T-helper 2 cell treated with Interferon-gamma antibody and Interleukin-4, amounts not matched to agents 100 ng/mL and 5 ng/mL, for 36 hours (primary cell): ENCODE measurements around the gene OSGIN1. TPM values are rescaled to one million over a fixed set of nuclear protein-coding genes. Genes with fewer than 3 reads are reported as not detected.

Experiments used
- intact Hi-C: fragments of 100-400 bp; cut with micrococcal nuclease; formaldehyde crosslinking; loops from one replicate; pipeline ENCODE4 v1.15.1; 2023
- total RNA-seq: library from RNA; stranded (reverse); gene quantifications from 2 replicates; pipeline ENCODE4 v1.2.3, GENCODE V29; 2022

The OSGIN1 gene
- total RNA-seq, 1 donor from 2014 or later, result 0.89 TPM

DNA sequence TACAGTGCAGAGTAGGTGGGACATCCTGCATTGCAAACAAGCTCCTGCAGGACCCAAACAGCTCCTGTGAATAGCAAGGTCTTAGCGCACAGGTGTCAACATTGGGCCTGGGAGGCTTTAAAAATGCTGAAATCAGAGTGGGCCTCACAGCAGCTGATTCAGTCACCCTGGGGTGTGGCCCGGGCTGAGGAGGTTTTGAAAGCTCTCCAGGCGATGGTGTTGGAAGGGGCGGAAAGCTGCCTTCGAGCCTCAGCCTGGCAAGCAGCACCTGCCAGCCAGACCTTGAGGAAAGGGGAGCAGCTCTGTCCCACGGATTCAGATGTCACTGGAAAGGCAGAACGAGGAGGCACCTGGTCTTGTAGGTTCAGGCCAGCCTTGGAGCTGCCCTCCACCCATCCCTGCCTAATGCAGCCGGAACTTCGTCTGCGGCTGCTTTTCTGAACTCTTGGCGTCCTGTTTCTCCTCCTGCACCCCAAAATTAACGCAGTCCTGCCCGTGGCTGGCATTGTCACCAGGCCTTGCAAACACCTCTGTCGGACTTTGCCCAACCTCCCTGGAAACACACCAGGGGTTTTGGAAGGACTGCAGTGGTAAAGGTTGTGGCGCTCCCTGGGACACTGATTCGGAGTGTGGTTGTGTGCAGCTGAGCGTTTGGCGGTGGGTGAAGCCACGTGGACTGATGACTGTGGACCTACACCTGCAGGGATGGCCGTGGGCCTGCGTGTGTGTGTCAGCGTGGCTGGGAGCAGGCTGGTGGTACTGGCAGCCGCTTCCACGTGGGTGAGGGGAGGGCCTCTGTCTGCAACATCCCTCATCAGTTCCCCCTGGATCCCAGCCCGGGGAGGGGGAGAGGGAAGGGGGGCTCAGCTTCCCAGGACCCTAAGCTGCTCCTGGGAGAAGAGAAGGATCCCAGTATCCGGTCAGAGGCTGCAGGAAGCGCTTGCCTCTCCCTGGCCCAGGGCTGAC is 18.4 kb downstream of the OSGIN1 start:
- intact Hi-C loops, result no loop called here

DNA sequence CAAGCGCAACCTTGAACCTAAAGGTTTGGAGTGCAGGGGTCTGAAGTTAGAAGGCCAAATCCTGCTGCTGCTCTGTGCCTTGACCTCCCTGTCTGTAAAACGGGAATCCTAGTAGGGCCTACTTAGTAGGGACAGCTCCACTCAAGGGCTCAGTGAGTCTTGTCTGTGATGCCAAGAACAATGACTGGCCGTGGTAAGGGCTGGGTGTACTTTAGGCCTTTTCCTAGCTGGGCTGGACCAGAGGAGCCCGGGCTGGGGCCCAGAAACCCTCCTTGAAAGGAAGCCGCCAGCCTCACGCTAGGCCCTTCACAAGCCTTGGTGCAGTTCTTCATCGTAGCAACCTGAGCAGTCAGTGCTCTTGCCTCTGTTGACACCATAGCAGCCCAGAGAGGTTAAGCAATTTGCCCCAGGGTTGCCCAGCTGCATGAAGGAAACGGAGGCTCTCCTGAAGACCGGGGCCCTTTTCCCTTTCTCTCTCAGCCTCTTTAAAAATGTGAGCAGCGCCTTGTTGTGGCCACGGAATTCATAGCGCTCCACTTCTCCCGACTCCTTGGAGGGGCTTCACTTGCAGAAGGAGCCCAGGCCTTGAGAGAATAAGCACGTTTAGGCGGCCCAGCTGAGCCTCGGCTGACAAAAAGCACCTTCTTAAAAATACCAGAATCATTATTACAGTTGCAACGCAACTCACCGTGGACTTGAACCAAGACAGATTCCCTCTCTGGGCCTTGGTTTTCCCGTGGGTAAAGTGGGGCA is 19.4 kb downstream of the OSGIN1 start:
- intact Hi-C loops, result no loop called here

DNA sequence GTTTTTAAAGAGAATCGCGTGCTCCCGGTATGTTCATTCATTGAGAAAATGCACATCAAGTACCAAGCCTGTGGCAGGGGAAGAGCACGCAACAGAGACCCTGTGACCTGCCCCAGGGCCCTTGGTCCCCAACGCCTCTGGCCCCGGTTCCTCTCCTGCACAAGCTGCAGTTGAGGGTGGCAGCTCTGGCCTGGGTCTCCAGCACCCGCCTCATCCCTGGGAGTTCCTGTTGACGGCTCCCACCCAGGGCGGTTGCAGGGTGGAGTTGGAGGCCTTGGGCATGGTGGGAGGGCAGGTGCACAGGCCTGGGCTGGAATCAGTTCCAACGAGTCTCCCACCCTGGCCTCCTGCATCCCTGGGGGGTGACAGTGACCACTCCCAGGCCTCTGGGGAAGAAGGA is 20.0 kb downstream of the OSGIN1 start:
- intact Hi-C loops, result no loop called here

DNA sequence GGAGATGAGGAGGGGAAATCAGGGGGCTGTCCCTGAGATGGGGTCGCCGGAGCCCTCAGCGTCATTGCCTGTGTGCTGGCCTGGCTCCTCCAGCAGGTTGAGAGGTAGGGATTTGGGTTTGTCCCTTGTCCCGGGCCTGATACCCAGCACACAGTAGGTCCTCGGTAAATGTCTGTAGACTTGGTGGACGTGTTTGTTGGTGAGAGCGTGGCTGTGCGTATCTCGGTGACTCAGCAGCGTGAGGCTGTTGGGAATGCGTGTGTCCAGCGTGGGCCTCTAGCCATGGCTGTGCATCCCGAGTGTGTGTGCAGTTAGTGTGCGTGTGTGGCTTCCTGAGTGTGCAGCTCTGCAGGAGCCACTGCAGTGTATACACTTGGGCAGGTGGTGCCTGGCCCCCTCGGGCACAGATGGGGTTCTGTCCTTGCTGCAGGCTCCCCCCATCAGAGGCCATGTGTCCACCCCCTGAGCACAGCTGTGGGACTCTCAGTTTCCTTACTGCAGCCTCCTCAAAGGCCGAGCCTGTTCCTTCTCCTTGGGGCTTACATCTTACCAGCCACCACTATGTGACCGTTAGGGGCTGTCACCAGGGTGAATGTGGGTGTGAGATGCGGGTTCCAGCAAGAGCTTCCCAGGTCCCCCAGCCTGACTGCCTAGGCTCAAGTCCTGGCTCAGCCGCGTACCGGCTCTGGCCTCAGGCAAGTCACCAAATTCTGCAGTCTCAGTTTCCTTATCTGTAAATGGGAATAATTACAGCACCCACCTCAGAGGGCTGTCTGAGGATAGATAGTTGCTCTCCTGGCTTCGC is 20.7 kb downstream of the OSGIN1 start:
- intact Hi-C loops, result no loop called here

DNA sequence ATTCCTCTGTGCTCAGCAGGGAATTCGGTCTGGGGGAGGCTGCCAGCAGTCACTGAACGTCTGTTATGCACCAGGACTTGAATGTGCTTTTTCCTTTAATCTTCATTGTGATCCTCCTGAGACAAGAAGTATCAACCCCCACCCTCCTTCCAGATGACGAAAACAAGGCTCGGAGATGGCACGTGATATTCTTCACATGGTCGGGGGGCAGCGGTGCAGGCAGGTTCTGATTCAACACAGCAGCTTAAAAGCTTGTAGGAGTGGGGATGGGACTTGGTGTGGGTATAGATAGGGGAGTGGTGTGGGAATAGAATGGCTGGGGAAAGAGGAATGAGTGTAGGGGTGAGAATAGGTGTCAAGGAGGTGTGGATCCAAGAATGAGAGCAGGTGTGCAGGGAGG is 21.4 kb downstream of the OSGIN1 start:
- intact Hi-C loops, result no loop called here

DNA sequence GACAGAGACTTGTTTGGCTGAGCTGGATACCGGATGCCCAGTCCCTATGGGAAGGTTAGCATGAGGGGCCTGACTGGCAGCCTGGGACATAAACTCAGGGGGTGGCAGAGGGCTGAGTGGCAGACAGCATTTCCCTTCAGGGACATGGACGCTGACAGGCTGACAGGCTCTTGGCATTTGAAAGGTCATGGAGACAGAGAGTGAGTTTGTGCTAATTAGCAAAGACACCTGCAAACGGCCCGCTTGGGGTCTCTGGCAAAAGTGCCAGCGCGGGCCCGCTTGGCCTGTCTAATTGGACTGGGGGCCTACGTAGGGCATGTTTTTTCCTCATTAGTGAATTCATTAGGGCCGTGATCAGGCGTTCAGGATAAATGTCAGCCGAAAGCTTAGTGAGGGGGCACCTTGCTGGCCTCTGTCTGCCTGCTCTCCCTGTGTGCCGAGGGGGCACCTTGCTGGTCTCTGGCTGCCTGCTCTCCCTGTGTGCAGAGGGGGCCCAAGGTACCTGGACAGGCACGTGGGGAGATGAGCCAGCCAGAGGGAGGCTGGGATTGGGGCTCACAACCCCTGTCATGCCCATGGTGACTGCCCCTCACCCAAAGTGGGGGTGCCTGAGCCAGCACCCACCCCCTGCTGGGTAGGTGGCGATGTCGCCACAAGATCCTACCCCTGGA is 22.7 kb downstream of the OSGIN1 start:
- intact Hi-C loops, result no loop called here

DNA sequence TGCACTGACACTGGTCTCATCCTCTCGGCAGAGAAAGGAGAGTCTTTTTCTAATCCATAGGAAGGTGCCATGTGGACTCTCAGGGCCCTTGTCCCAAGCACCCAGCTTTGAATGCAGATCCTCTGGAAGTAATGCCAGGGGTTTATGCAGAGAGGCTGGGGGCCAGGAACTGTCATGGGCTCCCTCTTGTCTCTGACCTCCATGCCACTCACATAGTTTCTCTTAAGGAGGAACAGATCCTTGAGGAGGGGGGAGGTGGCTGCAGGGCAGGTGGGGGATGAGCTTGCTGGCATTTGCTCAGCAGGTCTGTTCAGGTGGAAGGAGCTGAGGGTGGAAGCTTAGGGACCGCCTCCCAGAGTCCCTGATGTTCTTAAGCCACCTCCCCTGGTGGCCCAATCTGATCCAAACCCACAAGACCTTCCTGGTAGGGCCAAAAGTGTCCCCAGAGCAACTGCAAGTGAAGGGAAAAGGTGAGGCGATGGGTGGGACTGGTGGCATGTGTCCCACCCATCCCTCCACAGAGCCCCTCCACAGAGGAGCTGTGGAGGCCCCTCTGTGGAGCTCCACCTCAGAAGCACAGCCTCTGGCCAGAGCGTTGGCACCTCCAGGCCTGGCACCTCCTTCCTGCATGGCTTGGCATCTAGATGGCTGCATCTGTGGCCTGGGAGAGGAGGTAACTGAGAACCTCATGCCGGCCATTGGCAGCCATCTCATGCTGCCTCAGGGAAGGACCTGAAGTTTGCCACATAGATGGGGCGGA is 24.2 kb downstream of the OSGIN1 start:
- intact Hi-C loops, result no loop called here

DNA sequence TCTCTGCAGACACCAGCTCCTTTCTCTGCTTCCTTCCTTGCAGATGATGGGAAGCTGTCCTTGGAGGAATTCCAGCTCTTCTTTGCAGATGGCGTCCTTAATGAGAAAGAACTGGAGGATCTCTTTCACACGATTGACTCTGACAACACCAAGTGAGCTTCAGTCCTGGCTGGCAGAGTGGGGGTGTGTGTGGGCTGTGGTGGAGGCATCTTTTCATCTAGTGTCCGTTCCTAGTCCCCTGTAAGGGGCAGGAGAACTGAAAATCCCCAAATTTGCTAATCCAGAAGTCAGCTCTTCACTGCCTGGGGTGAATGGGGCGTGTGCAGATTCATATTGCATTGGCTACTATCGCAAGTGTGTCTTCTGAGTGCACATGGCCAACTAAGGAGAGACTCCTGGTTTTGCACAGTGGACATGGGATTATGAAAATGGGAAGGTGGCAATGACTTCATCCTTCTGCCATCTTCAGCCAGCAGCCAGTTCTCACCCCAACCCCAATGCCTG is 25.4 kb downstream of the OSGIN1 start:
- intact Hi-C loops, result no loop called here

DNA sequence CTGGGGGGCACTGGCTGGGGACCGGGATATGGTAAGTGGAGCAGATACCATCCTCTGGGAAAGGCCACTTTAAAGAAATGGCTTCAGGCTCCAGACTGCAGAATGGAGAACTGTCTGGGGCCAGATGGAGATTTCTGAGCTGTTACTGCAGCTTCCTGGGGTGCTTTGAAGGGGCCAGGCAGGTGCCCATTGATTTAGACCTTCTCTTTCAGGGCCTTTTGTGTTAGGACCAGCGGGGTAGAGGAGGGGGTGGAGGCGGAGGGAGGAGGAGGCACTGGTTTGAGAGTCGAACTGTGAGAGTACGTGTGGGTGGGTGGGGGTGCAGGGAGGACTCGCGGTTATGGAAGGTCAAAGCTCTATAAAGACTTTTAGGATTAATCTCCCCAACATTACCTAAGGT is 26.4 kb downstream of the OSGIN1 start:
- intact Hi-C loops, result no loop called here

DNA sequence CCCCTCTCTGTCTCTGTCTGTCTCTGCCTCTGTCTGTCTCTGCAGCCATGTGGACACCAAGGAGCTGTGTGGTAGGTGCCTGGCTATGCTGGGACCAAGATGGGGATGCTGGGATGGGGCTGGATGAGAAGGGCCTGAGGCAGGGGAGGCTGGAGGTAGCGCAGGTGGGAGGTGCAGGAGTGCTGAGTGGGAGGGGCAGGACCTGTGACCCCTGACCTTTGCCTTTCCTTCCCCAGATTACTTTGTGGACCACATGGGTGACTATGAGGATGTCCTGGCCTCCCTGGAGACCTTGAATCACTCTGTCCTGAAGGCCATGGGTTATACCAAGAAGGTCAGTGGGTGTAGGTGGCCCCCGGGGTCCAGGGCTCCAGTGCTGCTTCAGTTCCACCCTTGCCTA is 27.8 kb downstream of the OSGIN1 start:
- intact Hi-C loops, result no loop called here

DNA sequence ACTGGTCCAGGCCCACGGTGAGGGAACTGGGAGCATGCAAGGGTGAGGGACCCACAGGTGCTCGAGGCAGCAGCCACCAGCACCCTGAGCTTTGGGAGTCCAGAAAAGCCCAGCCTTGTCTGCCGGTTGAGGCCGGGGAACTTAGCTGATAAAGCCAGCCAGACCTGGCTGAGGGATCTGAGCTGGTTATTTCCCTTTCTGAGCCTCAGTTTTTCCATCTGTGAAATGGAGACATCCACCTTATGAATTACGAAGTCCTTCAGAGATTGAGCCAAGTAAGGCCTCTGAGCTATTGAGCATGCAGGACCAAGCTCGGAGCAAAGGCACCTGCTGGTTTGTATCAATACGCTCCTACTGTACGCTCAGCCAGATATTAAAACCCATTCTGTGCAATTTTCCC is 28.8 kb downstream of the OSGIN1 start:
- intact Hi-C loops, result no loop called here

DNA sequence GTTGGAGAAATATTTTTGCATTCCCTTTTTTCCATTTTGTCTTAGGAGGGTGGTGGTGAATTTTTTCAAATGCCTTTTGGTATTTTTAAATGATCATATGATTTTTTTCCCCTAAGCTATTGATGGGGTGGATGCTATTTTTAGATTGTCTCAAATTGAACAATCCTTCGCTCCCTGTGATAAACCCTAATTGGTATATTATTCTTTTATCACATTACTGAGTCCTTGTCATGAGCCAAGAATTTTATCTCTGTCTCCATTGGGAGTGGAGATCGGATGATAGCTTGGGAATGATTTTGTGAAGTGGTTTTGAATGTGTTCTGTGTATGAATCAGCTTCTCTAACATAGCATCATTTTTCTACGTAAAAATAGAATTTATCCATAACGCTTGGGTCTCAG is 30.5 kb downstream of the OSGIN1 start:
- intact Hi-C loops, result no loop called here

DNA sequence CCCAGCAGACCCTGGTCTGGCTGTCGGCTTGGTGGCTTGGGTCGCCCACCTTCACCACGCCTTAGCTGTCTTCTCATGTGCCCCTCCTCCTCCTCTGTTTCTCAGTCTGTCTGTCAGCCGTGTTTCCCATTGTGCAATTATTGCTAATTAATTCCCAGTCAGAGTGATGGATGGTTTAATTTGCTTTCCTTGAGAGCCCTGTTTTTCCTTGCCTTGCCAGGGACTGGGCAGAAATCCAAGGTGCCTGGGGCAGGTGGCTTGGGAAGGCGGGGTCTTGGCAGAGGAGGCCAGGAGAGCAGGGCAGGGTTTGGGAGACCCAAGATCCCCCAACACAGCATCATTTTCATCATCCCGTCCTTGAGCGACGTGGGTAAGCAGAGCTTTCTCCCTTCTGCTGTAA is 36.3 kb downstream of the OSGIN1 start:
- intact Hi-C loops, result no loop called here

DNA sequence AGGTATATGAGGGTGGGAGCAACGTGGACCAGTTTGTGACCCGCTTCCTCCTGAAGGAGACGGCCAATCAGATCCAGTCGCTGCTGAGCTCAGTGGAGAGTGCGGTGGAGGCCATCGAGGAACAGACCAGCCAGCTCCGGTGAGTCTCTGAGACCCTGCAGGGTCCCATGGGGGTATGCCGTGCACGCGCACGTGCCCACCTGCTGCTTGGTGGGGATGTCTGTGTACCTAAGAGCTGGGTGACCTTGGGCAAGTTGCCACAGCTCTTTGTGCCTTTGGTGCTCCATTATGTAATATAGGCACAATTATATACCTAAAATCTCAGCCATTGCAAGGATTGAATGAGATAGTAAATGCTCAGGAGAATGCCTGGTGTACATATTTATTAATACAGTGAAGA is 37.5 kb downstream of the OSGIN1 start:
- intact Hi-C loops, result no loop called here

DNA sequence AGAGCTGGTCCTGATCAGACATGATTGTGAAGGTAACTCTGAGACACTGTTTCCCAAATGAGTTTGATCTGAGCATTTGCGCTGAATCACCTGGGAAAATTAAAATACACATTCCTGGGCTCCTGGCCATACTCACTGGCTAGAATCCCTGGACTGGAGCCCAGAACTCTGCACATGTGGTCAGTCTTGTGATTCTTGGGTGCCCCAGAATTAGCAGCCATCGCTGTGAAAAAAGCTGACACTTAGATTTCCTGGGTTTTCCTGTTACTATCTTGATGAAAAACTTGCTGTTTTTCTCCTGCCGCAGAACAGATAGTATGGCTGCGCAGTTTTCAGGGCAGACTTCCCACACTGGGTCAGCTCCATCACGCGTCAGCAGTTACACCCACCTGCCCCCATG is 39.6 kb downstream of the OSGIN1 start:
- intact Hi-C loops, result no loop called here

DNA sequence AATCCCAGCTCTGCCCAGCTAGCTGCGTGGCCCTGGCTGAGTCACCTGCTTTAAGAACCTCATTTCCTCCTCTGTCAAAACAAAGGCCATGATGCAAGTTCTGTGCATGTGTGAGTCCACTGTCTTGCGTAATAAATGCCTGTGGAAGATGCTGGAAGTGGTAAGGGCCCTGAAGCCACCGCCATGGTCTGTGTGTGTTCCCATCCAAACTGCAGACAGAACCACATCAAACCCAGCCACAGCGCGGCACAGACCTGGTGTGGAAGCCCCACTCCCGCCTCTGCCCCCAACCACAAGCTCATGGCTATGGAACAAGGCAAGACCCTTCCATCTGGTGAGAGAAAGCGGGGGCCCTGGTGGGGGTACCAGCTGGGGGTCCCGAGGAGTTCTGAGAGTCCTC is 41.0 kb downstream of the OSGIN1 start:
- intact Hi-C loops, result no loop called here

DNA sequence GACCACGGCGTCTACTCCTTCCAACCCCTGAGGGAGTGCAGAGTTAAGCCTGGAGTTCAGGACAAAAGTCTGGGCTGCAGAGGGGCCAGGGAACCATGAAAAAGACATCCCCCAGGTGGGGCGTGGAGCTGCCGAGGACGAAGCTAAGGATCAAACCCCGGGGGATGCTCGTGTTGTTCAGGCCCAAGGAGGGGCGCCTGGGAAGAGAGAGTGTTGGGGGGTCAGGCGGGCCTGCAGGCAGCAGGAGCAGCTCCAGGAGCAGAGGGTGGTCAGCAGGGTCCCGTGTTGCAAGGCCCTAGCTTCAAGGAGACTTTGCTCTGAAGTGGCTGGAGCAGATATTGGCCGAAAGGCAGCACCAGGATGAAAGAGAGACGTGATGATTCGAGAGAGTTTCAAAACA is 41.7 kb downstream of the OSGIN1 start:
- intact Hi-C loops, result no loop called here

DNA sequence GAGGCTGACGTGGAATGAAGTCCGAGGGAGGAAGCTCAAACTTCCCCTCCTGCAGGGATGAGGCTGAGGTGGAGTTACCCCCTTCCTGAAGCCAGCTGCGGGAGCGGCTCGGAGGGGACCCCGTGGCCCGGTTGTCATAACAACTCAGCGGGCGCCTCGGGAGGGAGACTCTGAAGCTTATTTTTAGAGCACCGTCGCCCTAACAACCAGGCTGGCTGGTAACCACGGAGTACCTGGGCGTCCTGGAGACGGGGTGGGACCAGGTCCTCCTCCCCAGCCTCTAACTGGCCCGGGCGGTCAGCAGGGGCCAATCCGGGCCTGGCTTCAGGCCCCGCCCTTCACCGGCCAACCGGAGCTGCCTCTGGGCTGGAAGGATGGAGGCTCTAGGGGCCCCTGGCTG is 42.7 kb downstream of the OSGIN1 start:
- intact Hi-C loops, result no loop called here

DNA sequence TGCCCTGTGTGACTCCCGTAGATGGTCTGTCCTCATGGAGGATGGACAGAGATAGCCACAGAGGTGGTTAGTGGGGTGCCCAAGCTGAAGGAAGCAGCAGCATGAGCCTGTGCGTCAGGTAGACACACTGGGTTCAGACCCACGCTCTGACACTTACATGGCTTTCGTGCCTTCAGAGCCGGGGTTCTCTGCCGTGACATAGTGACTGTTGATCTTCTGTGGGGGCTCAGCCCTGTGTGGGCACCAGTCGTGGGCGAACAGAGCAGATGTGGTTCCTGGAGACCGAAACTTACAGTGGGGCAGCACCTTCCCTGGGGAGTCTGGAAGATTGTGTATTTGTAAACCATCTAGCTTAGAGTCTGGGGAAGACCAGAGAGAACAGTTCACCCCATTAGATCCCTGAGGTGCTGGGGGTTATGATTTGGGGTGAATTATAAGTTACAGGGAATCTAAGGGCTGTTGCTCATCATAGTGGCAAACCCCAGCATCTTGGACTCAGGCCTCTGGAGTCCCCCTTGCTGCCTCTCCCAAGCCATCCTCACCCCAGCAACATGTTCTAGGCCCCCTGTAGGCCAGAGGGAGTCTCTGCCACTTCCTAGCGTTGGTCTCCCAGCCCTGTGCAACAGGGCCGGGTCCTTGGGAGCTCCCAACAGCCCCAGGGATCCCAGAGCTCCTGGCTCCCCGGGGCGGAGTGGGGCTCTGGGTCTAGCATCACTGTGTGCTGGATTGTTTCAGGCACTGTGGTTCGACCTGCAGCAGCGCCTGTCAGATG is 43.6 kb downstream of the OSGIN1 start:
- intact Hi-C loops, result no loop called here

DNA sequence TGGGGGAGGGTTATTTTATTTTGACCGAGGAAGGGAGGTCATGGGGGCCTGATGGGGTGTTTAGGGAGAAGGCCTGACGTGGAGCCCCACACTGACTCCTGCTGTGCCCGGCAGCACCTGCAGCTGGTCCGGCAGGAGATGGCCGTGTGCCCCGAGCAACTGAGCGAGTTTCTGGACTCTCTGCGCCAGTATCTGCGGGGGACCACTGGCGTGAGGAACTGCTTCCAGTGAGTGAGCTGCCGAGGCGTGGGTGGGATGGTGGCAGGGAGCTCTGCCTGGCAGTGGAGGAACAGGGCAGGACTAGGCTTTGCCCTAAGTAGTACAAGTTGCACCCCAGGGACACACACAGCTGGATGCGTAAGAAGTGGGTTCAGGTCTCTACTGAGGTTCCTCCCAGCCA is 45.1 kb downstream of the OSGIN1 start:
- intact Hi-C loops, result no loop called here
